Left renal cortex interstitium (tissue), 4 donors: ENCODE data around the gene CTTNBP2NL. TPM values are rescaled to one million over a fixed set of nuclear protein-coding genes. Genes with fewer than 3 reads are reported as not detected.
"Not testable (repeated sequence)": the region's sequence is repeated elsewhere in the genome, so short reads cannot be mapped to it uniquely, and the experiment has no call there.

Experiments used
- DNase-seq, 4 donors: peaks; one replicate each; pipeline ENCODE4 v3.0.0-alpha.2; 2013; ENCODE audit warnings: low read depth in 4 of 4, low spot score in 2 of 4, missing footprints in 1 of 4
- polyA plus RNA-seq, 4 donors: library from polyadenylated mRNA; unstranded; fragments of 120-200 nt; gene quantifications; one replicate each; pipeline ENCODE4 v1.2.1, GENCODE V29; 2013; ENCODE audit not compliant: insufficient read length in 4 of 4

Gene CTTNBP2NL
- polyA plus RNA-seq, 4 donors: 36.9 to 41.2 (median 40.5) TPM

GRCh38 chr1:112418099-112418892, 22.3 kb downstream of the CTTNBP2NL start:
- no peak for DNase-seq

DNA sequence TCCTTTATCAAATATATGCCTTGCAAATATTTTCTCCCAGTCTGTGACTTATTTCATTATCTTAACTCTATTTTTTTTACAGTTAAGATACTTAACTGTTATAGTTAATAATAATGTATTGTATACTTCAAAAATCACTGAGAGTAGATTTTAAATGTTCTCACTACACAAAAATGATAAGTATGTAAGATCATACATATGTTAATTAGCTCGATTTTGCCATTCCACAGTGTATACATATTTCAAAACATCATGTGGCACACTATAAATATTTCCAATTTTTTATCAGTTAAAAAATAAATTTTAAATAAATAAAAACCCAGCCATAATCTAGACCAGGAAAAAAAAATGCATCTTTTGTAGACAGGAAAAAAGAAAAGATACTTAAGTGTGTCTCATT, 27.2 kb downstream of the CTTNBP2NL start:
- no peak for DNase-seq

GRCh38 chr1:112423666-112424065, 27.7 kb downstream of the CTTNBP2NL start:
- DNase-seq: not testable (repeated sequence)

GRCh38 chr1:112429749-112430148, 33.7 kb downstream of the CTTNBP2NL start:
- no peak for DNase-seq

DNA sequence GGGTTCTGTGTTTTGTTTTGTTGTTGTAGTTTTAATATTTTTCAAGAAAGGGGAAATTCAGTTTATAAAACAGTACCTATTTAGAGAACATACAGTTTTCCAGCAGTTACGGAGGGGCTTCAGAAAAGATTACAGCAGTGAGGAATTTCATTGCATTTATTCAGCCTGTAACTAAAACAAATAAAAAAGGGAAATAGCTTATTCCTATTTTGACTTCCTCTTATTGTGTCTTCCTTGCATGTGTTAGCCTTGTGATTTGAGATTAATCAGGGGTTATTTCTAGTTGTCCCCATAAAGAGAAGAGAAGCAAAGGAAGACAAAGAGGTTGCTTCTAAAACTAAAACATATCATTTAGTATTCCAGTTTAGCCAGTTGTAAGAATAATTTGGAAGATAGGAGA, 35.0 kb downstream of the CTTNBP2NL start:
- no peak for DNase-seq

GRCh38 chr1:112435448-112435847, 39.4 kb downstream of the CTTNBP2NL start:
- DNase-seq: no peak

DNA sequence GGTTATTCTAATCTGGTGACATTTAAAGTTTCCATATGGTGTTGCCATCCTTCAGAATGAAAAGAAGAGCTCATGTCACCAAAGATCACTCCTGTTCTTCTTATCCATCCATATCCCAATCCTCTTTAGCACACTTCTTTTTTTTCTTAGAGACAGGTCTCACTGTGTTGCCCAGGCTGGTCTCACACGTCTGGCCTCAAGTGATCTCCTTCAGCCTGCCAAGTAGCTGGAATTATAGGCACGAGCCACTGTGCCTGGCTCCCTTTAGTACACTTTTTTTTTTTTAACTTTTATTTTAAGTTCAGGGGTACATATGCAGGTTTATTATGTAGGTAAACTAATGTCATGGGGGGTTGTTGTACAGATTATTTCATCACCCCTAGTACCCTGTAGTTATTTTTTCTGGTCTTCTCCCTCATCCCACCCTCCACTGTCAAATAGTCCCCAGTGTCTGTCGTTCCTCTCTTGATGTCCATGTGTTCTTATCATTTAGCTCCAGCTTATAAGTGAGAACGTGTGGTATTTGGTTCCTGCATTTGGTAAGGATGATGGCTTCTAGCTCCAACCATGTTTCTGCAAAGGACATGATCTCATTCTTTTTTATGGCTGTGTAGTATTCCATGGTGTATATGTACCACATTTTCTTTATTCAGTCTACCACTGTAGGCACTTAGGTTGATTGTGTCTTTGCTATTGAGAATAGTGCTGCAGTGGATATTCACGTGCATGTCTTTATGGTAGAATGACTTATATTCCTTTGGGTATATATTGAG, 40.6 kb downstream of the CTTNBP2NL start:
- no peak for DNase-seq

DNA sequence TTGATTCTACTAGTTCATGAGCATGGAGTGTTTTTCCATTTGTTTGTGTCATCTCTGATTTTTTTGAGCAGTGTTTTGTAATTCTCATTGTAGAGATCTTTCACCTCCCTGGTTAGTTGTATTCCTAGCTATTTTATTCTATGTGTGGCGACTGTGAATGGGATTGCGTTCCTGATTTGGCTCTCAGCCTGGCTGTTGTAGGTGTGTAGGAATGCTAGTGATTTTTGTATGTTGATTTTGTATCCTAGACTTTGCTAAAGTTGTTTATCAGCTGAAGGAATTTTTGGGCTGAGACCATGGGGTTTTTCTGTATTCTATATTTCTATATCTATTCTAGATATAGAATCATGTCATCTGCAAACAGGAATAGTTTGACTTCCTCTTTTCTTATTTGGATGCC, 42.1 kb downstream of the CTTNBP2NL start:
- not testable (repeated sequence) for DNase-seq

- DNase-seq: no peak
These were observed 43.6 kb downstream of the CTTNBP2NL start for GRCh38 chr1:112439592-112439991.

DNA sequence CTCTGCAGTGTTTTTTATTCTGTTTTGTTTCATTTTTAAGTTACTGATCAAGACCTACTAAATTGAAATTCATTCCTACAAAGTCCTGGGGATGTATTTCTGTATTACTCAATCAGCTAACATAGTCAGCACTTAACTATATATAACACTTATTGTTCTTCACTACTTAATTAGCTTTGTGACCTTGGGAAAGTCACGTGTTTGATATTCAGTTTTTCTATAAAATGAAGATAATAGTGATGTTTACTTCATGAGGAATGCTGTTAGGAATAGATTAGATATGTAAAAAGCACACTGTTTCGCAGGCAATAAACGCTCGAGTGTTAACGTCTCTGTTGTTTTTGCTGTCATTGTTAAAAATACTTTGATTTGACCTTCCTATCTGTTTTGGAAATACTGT, 44.6 kb downstream of the CTTNBP2NL start:
- DNase-seq: no peak

- DNase-seq: no peak
These were observed 48.3 kb downstream of the CTTNBP2NL start for GRCh38 chr1:112444269-112444668.

GRCh38 chr1:112445596-112445995, 49.6 kb downstream of the CTTNBP2NL start:
- no peak for DNase-seq

GRCh38 chr1:112446411-112446810, 50.4 kb downstream of the CTTNBP2NL start:
- DNase-seq: no peak

DNA sequence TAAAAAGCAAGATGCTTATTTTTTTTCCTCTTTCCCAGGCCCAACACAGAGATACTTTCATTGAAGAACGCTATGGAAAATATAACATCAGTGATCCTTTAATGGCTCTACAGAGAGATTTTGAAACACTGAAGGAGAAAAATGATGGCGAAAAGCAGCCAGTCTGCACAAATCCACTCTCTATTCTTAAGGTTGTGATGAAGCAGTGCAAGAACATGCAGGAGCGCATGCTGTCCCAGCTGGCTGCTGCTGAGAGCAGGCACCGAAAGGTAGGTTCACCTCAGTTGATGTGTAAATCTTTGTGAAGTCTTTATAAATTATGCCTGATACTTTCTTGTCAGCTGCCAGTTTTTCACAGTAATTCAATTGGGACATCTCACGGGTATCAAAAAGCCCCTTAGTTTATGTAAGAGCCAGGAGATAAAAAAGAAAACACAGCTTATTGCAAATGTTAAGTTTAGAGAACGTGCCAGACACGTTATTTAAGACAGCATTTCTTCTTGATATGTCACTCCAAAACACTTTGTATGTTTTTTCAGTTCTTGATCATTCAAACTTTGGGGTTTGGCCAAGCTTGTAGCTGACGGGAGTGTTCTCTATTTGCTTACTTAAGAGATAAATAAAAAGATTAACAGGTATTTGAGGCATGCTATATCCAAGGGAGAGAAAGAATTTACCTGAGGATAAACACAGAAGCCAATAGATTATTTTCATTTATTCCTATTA, 53.1 kb downstream of the CTTNBP2NL start:
- DNase-seq: no peak

GRCh38 chr1:112449630-112449983, 53.6 kb downstream of the CTTNBP2NL start:
- no peak for DNase-seq

DNA sequence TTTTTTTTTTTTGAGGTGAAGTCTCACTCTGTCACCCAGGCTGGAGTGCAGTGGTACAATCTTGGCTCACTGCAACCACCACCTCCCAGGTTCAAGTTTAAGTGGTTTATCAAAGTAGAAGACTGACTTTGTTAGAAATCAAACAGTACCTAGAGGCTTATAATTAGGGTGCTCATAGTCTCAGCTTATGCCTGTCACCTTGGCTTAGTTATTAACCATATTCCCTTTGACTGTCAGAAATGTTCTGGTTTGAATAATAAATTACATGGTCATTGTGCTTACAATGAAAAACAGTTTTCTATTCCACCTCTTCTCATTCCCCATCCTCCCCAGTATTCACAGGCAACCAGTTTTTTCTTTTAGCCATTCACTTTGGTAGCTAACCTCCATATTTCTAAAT, 54.8 kb downstream of the CTTNBP2NL start:
- no peak for DNase-seq

GRCh38 chr1:112451301-112451700, 55.3 kb downstream of the CTTNBP2NL start:
- DNase-seq: not testable (repeated sequence)

GRCh38 chr1:112453876-112454275, 57.9 kb downstream of the CTTNBP2NL start:
- no peak for DNase-seq

GRCh38 chr1:112454316-112454715, 58.3 kb downstream of the CTTNBP2NL start:
- no peak for DNase-seq

GRCh38 chr1:112457241-112457640, 61.2 kb downstream of the CTTNBP2NL start:
- DNase-seq: no peak

DNA sequence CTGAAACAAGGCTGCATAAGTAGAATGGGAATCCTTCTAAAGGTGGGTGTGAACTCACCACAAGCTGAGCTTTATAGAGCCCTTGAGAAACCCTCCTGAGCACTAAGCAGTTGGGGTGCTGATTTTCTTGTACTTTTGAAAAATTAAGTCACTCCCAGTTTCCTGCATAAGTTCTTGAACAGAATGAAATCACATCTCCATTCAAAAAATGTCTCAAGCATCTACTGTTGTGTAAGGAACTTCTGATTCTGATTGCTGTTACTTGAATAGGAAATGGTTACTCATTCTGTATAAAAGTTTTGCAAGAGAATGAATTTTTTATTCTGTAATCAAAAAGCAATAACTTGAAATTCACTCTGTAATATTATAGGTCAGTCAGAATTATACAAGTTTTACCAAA, 61.9 kb downstream of the CTTNBP2NL start:
- DNase-seq: no peak
